Gastrocnemius medialis (tissue), 4 donors: ENCODE measurements around the gene SIRT5.

Source experiments
- CTCF ChIP-seq, 5 experiments: fragments of 450-650 bp in 3 of 5; fragments of 200-600 bp in 2 of 5; sonication (generic) in 2 of 5; IDR thresholded peaks in 4 of 5; conservative IDR thresholded peaks in 1 of 5; 1 replicate in 4 of 5; 2 replicates in 1 of 5; pipeline ENCODE4 v1.5.1; 2016 to 2019; ENCODE audit warnings: antibody characterized with exemption in 5 of 5, mild to moderate bottlenecking in 3 of 5, moderate library complexity in 3 of 5
- POLR2A ChIP-seq, 2 donors: fragments of 450-650 bp; IDR thresholded peaks; one replicate each; pipeline ENCODE4 v1.6.1; 2017; ENCODE audit warnings: antibody characterized with exemption in 2 of 2, mild to moderate bottlenecking in 2 of 2, moderate library complexity in 2 of 2

DNA sequence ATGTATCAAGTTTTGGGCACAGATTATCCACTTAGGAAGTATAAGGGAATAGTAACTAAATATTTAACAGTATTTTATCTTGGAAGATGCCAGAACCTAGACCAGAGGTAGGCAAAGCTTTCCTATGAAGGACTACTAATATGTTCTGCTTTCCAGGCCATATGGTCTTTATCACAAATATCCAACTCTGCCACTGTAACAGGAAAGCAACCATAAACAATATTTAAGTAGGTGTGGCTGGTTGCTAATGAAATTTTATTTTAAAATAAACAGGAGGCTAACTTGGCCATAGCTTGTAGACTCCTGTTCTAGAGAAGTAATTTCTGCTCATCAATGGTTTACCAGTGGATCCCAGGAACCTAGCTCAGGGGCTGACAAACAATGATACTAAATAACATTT lies 80.1 kb downstream of the SIRT5 start:
- no peak for TF ChIP-seq CTCF (IDR thresholded peaks at IDR 0.05 in 4 of 5, conservative IDR thresholded peaks at IDR 0.05 in 1 of 5)
- no peak for TF ChIP-seq POLR2A (IDR thresholded peaks at IDR 0.05)
